ENCODE results near the gene TMEM14A. TPM values are rescaled to one million over a fixed set of nuclear protein-coding genes. Genes with fewer than 3 reads are reported as not detected.
"Not testable (repeated sequence)": the region's sequence is repeated elsewhere in the genome, so short reads cannot be mapped to it uniquely, and the experiment has no call there.

TMEM14A gene
- total and polyA plus RNA-seq, 2 experiments from 2014 or later = 10.7 to 34.4 TPM

DNA sequence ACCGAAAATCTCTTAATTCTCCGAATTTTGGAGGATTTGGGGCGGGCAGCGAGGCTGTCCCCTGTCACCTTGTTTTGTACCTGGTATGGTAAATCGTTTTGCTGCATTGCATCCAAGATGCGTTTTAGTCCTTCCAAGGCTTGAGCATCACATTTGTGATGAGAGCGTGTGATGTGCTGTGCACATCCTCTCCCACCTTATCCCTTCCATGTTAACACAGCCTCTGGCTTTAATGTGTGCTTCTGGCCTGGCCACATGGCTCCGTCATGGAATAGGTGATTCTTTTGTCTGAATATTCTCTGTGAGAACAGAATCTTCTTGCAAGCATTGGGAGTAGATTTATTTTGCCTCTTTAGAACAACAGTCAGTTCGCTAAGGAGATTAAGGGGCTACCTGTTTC lies 763 bp downstream of the TMEM14A start:
- DNase-seq (ENCODE audit: low read depth in 1 of 2, low spot score in 1 of 2) = no peak
- Histone ChIP-seq H3K4me1 (ENCODE audit: low read depth) (no peaks in the 10 kb centered on the region), H3K27me3 (no peaks in the 10 kb centered on the region), H3K9me3 (ENCODE audit: low read depth) (no peaks in the 10 kb centered on the region), H3K27ac (no peak overlapping the region), H3K4me3 (peak overlapping the region; percentile 40), H3K36me3 (no peaks in the 10 kb centered on the region)
- TF ChIP-seq, protein P1, sequence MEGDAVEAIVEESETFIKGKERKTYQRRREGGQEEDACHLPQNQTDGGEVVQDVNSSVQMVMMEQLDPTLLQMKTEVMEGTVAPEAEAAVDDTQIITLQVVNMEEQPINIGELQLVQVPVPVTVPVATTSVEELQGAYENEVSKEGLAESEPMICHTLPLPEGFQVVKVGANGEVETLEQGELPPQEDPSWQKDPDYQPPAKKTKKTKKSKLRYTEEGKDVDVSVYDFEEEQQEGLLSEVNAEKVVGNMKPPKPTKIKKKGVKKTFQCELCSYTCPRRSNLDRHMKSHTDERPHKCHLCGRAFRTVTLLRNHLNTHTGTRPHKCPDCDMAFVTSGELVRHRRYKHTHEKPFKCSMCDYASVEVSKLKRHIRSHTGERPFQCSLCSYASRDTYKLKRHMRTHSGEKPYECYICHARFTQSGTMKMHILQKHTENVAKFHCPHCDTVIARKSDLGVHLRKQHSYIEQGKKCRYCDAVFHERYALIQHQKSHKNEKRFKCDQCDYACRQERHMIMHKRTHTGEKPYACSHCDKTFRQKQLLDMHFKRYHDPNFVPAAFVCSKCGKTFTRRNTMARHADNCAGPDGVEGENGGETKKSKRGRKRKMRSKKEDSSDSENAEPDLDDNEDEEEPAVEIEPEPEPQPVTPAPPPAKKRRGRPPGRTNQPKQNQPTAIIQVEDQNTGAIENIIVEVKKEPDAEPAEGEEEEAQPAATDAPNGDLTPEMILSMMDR (IDR thresholded peaks at IDR 0.05; ENCODE audit: low read depth, low read length) = no peak

DNA sequence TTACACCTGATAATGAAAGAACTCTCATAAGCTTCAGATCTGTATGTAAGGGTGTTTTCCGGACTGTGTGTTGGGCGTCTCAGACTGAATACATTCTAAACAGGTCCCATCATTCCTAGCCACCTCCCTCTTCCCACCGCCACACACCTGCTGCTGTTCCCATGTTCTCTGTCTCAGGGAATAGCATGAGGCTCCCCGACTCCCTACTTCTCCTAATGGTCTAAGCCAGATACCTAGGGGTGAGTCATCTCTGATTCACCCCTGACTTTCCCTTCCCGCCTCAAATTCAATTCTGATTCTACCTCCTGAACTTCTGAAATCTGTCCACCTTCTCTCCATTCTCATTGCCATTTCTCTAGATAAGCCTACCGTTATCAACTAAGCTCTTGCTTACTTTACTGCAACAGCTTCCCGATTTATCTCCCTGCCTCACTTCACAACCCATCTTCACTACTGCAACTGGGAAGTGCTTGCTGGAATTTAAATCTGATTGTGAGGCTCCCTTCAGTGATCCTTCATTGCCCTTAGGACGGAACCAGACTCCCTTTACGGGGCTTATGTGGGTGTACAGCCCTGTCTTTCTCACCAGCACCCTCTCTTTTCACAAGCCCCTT lies 1.6 kb downstream of the TMEM14A start:
- no peaks in the 10 kb centered on the region for H3K27me3 ChIP-seq
- H3K36me3 ChIP-seq = no peaks in the 10 kb centered on the region
- H3K4me3 ChIP-seq = no peak overlapping the region
- no peaks in the 10 kb centered on the region for H3K9me3 ChIP-seq (ENCODE audit: low read depth)
- TF ChIP-seq, protein P1 (IDR thresholded peaks at IDR 0.05; ENCODE audit: low read depth, low read length) = no peak
- no peak overlapping the region for H3K27ac ChIP-seq
- no peaks in the 10 kb centered on the region for H3K4me1 ChIP-seq (ENCODE audit: low read depth)
- DNase-seq (ENCODE audit: low read depth in 1 of 2, low spot score in 1 of 2) = no peak

DNA sequence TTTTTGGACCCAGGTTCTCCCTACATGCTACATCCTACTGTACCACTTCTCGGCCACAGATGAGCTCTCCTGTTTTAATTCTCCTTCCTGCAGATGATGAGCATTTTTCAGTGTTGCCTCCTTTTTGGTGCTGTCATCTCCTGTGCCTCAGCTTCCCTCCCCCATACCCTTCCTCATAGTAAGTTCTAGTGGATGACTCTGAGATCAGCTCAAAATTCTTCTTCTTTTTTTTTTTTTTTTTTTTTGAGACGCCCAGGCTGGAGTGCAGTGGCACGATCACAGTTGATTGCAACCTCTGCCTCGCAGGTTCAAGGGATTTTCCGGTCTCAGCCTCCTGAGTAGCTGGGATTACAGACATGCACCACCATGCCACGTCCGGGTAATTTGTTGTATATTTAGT lies 3.8 kb downstream of the TMEM14A start:
- no peak for DNase-seq (ENCODE audit: low read depth in 1 of 2, low spot score in 1 of 2)
- no peaks in the 10 kb centered on the region for H3K27me3 ChIP-seq
- H3K4me3 ChIP-seq = no peak overlapping the region
- no peaks in the 10 kb centered on the region for H3K4me1 ChIP-seq (ENCODE audit: low read depth)
- no peaks in the 10 kb centered on the region for H3K9me3 ChIP-seq (ENCODE audit: low read depth)
- TF ChIP-seq, protein P1 (IDR thresholded peaks at IDR 0.05; ENCODE audit: low read depth, low read length) = no peak
- no peaks in the 10 kb centered on the region for H3K36me3 ChIP-seq
- no peak overlapping the region for H3K27ac ChIP-seq

DNA sequence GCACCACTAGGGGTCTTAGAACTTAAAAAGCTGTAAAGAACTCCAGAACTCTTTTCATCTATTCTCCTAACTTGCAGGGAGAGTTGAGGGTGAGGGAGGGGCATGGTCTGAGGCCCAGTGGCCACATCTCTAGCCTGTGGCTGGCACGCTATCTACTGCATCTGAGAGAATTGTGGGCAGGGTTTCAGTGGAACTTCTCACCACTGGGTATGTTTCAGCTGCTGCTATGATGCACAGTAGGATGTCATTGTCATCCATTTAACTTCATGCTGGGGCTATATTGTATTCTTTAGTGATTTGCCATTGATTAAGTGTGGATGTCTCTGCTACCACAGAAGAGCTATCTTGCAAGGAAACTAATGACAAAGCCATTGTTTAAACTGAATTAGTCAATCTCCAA lies 4.5 kb downstream of the TMEM14A start:
- H3K36me3 ChIP-seq = no peaks in the 10 kb centered on the region
- DNase-seq (ENCODE audit: low read depth in 1 of 2, low spot score in 1 of 2) = no peak
- no peaks in the 10 kb centered on the region for H3K27me3 ChIP-seq
- no peak overlapping the region for H3K4me3 ChIP-seq
- TF ChIP-seq, protein P1 (IDR thresholded peaks at IDR 0.05; ENCODE audit: low read depth, low read length) = no peak
- H3K4me1 ChIP-seq (ENCODE audit: low read depth) = no peaks in the 10 kb centered on the region
- no peak overlapping the region for H3K27ac ChIP-seq
- H3K9me3 ChIP-seq (ENCODE audit: low read depth) = no peaks in the 10 kb centered on the region

DNA sequence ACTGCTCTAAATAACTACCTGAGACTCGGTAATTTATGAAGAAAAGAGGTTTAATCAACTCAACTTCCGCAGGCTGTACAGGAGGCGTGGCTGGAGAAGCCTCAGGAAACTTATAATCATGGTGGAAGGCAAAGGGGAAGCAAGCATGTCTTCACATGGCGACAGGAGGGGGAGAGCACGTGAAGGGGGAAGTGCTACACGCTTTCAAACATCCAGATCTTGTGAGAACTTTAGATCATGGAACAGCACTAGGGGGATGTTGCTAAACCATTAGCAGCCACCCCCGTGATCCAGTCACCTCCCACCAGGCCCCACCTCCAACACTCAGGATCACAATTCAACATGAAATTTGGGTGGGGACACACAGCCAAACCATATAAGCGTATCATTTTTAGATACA lies 5.7 kb downstream of the TMEM14A start:
- not testable (repeated sequence) for H3K4me1 ChIP-seq (ENCODE audit: low read depth); H3K27me3 ChIP-seq; DNase-seq (ENCODE audit: low read depth in 1 of 2, low spot score in 1 of 2)

DNA sequence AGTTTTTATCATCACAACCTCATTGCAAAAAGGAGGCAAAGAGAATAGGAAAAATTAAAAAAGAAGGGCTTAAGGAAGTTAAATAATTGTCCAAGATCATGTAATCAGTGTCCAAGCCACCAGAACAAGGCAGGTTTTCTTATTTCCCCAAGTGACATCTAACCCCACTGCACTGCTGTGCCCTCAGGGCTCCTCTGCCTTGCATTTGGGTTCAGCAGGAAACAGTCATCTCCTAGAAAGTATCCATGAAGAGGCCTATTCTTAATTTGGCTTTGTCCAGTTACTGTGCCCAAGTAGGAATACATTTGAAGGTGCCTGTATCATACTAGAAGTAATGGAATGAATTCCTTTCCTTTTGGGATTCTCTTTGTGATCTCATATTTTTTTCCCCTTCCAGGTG lies 10.5 kb downstream of the TMEM14A start:
- no peaks in the 10 kb centered on the region for H3K9me3 ChIP-seq (ENCODE audit: low read depth)

More for the DNA sequence above, 5.7 kb downstream of the TMEM14A start:
- not testable (repeated sequence) for H3K4me3 ChIP-seq; H3K36me3 ChIP-seq; H3K27ac ChIP-seq; H3K9me3 ChIP-seq (ENCODE audit: low read depth)

More for the DNA sequence above, 10.5 kb downstream of the TMEM14A start:
- no peaks in the 10 kb centered on the region for H3K27me3 ChIP-seq
- no peak overlapping the region for H3K4me3 ChIP-seq
- H3K27ac ChIP-seq = no peak overlapping the region
- TF ChIP-seq, protein P1 (IDR thresholded peaks at IDR 0.05; ENCODE audit: low read depth, low read length) = no peak
- H3K36me3 ChIP-seq = peaks cover 3% of the 10 kb centered on the region
- DNase-seq (ENCODE audit: low read depth in 1 of 2, low spot score in 1 of 2) = no peak
- no peaks in the 10 kb centered on the region for H3K4me1 ChIP-seq (ENCODE audit: low read depth)
